Peyer's patch (tissue), 4 donors: ENCODE results near the gene TRPV5. TPM values are rescaled to one million over a fixed set of nuclear protein-coding genes. Genes with fewer than 3 reads are reported as not detected.

ENCODE experiments used
- DNase-seq, 3 donors: peaks; one replicate each; pipeline ENCODE4 v3.0.0-alpha.2; 2017 to 2019
- H3K27ac ChIP-seq, 4 donors: fragments of 200-600 bp; sonication (generic); one replicate each; pipeline ENCODE4 v1.5.1; 2016 to 2019
- H3K27me3 ChIP-seq, 2 donors: fragments of 200-600 bp; sonication (generic); one replicate each; pipeline ENCODE4 v1.5.1; 2019
- H3K36me3 ChIP-seq, 3 donors: fragments of 200-600 bp; sonication (generic); one replicate each; pipeline ENCODE4 v1.5.1; 2016 to 2019
- H3K4me1 ChIP-seq, 4 donors: fragments of 200-600 bp; sonication (generic); one replicate each; pipeline ENCODE4 v1.5.1; 2016 to 2019
- H3K4me3 ChIP-seq, 4 donors: fragments of 200-600 bp; sonication (generic); 1 replicate in 3 of 4; 2 replicates in 1 of 4; pipeline ENCODE4 v1.5.1; 2016 to 2019; ENCODE audit warnings: mild to moderate bottlenecking in 1 of 4
- H3K9me3 ChIP-seq, 4 donors: fragments of 200-600 bp; sonication (generic); one replicate each; pipeline ENCODE4 v1.5.1; 2016 to 2019; ENCODE audit warnings: mild to moderate bottlenecking in 1 of 4
- POLR2A ChIP-seq, 2 donors: fragments of 450-650 bp; IDR thresholded peaks; one replicate each; pipeline ENCODE4 v1.5.1; 2017; ENCODE audit warnings: antibody characterized with exemption in 2 of 2, mild to moderate bottlenecking in 2 of 2, moderate library complexity in 2 of 2
- total RNA-seq, 4 donors: library from RNA; depleted of rRNA; stranded (reverse); fragments of >200 nt; gene quantifications; one replicate each; pipeline ENCODE4 v1.1.0, GENCODE V29; 2016
- TF ChIP-seq, protein P1 (sequence below), 6 experiments: fragments of 450-650 bp in 4 of 6; fragments of 200-600 bp in 2 of 6; sonication (generic) in 1 of 6; IDR thresholded peaks; one replicate each; pipeline ENCODE4 v1.5.1; 2017 to 2019; ENCODE audit warnings: antibody characterized with exemption in 6 of 6, mild to moderate bottlenecking in 3 of 6, moderate library complexity in 1 of 6

The TRPV5 gene
- total RNA-seq, 4 donors from 2014 or later = 0.83 TPM; not detected in 3

DNA sequence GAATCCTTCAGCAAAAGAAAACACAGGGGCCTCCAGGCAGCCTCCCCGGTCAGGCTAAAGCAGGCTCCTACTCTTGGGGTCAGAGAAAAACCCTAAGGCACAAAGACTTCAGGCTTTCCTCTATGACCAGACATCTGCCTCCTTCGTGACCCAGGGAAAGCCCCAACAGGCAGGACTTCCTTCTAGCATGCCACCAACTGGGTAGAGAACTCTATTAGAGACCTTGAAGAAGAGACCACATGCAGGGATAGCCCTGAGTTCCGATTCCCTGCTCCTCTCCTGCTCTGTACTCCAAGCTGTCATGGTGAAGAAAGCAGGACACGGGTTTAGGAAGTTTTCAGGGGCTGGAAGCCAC, 49.3 kb downstream of the TRPV5 start:
- Histone ChIP-seq H3K27me3 (no peaks in the 10 kb centered on the region), H3K9me3 (no peaks in the 10 kb centered on the region), H3K4me3 (no peak overlapping the region), H3K4me1 (no peaks in the 10 kb centered on the region), H3K27ac (no peak overlapping the region), H3K36me3 (no peaks in the 10 kb centered on the region)
- peak in 1 of 3 donors; percentile 19 for DNase-seq
- no peak for TF ChIP-seq POLR2A (IDR thresholded peaks at IDR 0.05)
- TF ChIP-seq, protein P1, sequence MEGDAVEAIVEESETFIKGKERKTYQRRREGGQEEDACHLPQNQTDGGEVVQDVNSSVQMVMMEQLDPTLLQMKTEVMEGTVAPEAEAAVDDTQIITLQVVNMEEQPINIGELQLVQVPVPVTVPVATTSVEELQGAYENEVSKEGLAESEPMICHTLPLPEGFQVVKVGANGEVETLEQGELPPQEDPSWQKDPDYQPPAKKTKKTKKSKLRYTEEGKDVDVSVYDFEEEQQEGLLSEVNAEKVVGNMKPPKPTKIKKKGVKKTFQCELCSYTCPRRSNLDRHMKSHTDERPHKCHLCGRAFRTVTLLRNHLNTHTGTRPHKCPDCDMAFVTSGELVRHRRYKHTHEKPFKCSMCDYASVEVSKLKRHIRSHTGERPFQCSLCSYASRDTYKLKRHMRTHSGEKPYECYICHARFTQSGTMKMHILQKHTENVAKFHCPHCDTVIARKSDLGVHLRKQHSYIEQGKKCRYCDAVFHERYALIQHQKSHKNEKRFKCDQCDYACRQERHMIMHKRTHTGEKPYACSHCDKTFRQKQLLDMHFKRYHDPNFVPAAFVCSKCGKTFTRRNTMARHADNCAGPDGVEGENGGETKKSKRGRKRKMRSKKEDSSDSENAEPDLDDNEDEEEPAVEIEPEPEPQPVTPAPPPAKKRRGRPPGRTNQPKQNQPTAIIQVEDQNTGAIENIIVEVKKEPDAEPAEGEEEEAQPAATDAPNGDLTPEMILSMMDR (IDR thresholded peaks at IDR 0.05) = no peak

DNA sequence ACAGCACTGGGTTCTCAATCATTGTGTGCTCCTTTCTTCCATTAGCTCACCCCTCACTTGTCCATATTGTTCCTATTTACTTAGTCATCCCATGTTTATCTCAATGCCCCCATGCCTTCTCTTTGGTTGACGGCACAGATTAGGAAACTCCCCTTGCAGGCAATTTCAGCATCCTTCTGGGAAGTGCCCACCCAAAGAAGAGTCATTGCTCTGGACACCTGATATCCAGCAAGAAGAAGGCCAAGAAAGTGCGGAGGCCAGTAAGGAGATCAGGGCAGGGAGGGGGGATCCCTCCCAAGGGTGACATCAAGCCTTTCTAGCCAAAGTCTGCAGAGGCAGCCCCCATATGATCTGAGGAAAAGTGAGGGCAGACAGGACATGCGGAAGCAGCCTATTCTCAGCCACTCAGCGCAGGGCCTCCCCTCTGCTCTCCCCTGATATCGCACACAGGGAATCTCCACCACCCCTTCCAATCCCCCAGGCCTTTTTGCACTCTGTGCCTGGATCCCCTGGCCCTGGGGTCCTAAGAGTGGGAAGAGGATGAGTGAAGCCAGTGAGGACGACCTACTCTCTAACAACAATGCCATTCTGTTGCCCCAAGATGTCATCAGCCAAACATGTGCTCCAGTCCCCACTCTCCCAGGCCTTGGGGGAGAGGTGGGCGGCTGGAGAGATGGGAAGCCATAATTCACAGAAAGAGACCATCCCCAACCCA, 49.8 kb downstream of the TRPV5 start:
- H3K27ac ChIP-seq = no peak overlapping the region
- H3K36me3 ChIP-seq = no peaks in the 10 kb centered on the region
- peak in 1 of 3 donors; percentile 14 for DNase-seq
- no peaks in the 10 kb centered on the region for H3K4me1 ChIP-seq
- H3K27me3 ChIP-seq = no peaks in the 10 kb centered on the region
- H3K4me3 ChIP-seq = no peak overlapping the region
- H3K9me3 ChIP-seq = no peaks in the 10 kb centered on the region
- no peak for TF ChIP-seq POLR2A (IDR thresholded peaks at IDR 0.05)
- TF ChIP-seq, protein P1 (IDR thresholded peaks at IDR 0.05) = no peak

DNA sequence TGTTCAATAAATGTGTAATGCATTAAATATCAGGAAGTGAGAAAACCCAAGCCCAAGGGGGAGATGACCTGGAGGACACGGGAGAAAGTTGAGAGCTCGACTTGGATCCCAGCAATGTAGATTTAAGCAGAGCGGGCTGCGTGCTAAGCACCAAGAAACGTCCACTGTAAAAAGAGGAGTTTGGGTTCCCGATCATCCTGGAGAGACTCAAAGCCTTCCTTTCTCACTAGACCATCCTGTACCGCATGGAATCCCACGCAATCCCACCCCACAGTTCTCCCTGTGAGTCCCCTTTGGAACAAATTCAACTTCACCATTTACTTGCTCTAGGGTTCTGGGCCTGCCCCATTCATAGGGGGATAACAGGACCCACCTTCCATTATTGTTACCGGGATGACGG, 50.4 kb downstream of the TRPV5 start:
- no peak overlapping the region for H3K4me3 ChIP-seq
- no peaks in the 10 kb centered on the region for H3K36me3 ChIP-seq
- no peaks in the 10 kb centered on the region for H3K9me3 ChIP-seq
- TF ChIP-seq POLR2A (IDR thresholded peaks at IDR 0.05) = no peak
- TF ChIP-seq, protein P1 (IDR thresholded peaks at IDR 0.05) = no peak
- H3K27me3 ChIP-seq = no peaks in the 10 kb centered on the region
- H3K4me1 ChIP-seq = no peaks in the 10 kb centered on the region
- DNase-seq = peak in 1 of 3 donors; percentile 8
- H3K27ac ChIP-seq = no peak overlapping the region

DNA sequence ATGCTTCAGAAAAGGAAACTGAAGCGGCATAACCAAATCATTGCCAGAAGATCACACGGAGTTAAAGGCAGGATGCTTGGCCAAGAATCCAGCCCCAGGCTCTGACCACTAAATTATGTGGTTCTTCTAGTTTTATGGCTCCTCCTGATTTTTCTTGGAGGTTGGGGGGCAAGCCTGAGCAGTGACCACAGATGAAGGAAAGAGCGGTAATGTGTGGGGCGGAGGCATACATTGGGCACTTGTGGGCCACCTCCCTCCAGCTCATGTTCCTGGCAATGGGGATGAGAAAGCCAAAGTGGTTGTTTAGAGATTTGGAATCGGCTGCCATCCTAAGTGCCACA, 51.2 kb downstream of the TRPV5 start:
- peak in 1 of 3 donors; percentile 18 for DNase-seq
- no peak overlapping the region for H3K4me3 ChIP-seq

DNA sequence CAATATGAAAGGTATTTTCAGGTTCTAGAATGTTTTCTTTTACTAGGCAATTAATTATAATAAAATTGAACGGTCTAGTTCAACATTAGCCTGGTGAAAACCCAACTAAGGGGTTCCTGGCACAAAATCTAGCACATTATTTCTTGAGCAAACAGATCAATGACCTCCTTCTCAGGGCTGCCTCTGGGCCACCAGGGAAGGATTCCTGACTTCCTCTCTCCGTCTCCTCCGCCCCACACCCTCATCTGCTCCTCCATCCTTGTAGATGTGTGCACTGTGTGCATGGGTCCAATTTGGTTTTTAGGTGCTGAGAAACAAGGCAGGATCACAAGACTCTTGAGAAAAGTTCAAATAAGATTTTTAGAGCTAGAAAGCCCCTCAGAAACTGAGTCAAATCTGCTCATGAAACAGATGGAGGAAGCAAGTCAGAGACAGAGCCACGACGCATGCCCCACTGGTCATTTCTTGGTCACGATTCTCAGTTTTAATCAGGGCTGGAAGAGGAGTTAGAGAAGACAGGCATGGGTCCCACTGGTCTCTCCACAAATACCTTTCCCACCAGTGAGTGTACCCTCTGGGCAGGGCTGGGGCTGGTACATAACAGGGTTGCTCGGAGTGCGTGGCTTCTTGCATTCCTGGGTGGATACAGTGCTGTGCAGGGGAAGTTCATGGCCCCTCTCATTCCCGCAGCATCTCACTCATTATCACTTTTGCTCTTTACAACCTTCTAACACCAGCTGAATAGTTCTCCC, 51.8 kb downstream of the TRPV5 start:
- H3K9me3 ChIP-seq = no peaks in the 10 kb centered on the region
- no peak for TF ChIP-seq POLR2A (IDR thresholded peaks at IDR 0.05)
- TF ChIP-seq, protein P1 (IDR thresholded peaks at IDR 0.05) = no peak
- H3K4me3 ChIP-seq = no peak overlapping the region
- H3K36me3 ChIP-seq = no peaks in the 10 kb centered on the region
- no peaks in the 10 kb centered on the region for H3K4me1 ChIP-seq
- H3K27me3 ChIP-seq = no peaks in the 10 kb centered on the region
- DNase-seq = peak in 1 of 3 donors; percentile 27
- H3K27ac ChIP-seq = no peak overlapping the region

More for the DNA sequence above, 51.2 kb downstream of the TRPV5 start:
- Histone ChIP-seq H3K27ac (no peak overlapping the region), H3K27me3 (no peaks in the 10 kb centered on the region), H3K36me3 (no peaks in the 10 kb centered on the region), H3K4me1 (no peaks in the 10 kb centered on the region), H3K9me3 (no peaks in the 10 kb centered on the region)
- no peak for TF ChIP-seq POLR2A (IDR thresholded peaks at IDR 0.05)
- TF ChIP-seq, protein P1 (IDR thresholded peaks at IDR 0.05) = no peak
